Measurements from ENCODE around the gene CADPS2.

DNA sequence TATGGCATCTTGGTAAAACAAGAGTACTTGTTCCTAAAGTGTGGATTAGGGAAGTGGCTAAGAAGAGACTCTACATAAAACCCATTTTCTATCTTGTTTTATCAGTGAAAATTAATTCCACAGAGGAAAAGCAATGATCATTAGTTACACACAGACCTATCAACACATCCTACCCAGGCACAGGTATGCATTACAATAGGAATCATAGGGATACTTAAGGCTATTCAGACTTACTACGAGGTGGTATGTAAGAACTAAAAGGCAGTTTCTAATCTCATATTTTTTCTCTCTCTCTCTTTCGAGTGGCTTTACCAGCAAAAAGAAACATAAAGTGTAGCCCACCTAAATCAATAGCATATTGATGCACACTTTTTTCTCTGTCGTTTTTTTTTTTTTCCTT is 415.4 kb downstream of the CADPS2 start:
- no peak for TF ChIP-seq SPI1 (IDR thresholded peaks at IDR 0.05; ENCODE audit: borderline replicate concordance, low read depth)
- TF ChIP-seq, protein P1, sequence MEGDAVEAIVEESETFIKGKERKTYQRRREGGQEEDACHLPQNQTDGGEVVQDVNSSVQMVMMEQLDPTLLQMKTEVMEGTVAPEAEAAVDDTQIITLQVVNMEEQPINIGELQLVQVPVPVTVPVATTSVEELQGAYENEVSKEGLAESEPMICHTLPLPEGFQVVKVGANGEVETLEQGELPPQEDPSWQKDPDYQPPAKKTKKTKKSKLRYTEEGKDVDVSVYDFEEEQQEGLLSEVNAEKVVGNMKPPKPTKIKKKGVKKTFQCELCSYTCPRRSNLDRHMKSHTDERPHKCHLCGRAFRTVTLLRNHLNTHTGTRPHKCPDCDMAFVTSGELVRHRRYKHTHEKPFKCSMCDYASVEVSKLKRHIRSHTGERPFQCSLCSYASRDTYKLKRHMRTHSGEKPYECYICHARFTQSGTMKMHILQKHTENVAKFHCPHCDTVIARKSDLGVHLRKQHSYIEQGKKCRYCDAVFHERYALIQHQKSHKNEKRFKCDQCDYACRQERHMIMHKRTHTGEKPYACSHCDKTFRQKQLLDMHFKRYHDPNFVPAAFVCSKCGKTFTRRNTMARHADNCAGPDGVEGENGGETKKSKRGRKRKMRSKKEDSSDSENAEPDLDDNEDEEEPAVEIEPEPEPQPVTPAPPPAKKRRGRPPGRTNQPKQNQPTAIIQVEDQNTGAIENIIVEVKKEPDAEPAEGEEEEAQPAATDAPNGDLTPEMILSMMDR (IDR thresholded peaks at IDR 0.05; ENCODE audit: insufficient read depth, low read length) = no peak
- TF ChIP-seq POLR2AphosphoS5 (IDR thresholded peaks at IDR 0.05; ENCODE audit: low read depth) = no peak
- no peak for TF ChIP-seq GABPA (IDR thresholded peaks at IDR 0.05; ENCODE audit: low read depth)
- TF ChIP-seq, protein P2, sequence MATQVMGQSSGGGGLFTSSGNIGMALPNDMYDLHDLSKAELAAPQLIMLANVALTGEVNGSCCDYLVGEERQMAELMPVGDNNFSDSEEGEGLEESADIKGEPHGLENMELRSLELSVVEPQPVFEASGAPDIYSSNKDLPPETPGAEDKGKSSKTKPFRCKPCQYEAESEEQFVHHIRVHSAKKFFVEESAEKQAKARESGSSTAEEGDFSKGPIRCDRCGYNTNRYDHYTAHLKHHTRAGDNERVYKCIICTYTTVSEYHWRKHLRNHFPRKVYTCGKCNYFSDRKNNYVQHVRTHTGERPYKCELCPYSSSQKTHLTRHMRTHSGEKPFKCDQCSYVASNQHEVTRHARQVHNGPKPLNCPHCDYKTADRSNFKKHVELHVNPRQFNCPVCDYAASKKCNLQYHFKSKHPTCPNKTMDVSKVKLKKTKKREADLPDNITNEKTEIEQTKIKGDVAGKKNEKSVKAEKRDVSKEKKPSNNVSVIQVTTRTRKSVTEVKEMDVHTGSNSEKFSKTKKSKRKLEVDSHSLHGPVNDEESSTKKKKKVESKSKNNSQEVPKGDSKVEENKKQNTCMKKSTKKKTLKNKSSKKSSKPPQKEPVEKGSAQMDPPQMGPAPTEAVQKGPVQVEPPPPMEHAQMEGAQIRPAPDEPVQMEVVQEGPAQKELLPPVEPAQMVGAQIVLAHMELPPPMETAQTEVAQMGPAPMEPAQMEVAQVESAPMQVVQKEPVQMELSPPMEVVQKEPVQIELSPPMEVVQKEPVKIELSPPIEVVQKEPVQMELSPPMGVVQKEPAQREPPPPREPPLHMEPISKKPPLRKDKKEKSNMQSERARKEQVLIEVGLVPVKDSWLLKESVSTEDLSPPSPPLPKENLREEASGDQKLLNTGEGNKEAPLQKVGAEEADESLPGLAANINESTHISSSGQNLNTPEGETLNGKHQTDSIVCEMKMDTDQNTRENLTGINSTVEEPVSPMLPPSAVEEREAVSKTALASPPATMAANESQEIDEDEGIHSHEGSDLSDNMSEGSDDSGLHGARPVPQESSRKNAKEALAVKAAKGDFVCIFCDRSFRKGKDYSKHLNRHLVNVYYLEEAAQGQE (IDR thresholded peaks at IDR 0.05; ENCODE audit: insufficient replicate concordance, low read depth) = no peak

All from HL-60 (cell line).